ENCODE results near the gene LEFTY2.
"Not testable (repeated sequence)": the region's sequence is repeated elsewhere in the genome, so short reads cannot be mapped to it uniquely, and the experiment has no call there.

LEFTY2 gene

GRCh38 chr1:225899044-225899925, 41.7 kb downstream of the LEFTY2 start:
- DNase-seq = peak; percentile 16

- DNase-seq = no peak
These were observed 43.2 kb downstream of the LEFTY2 start for GRCh38 chr1:225897595-225898514.

GRCh38 chr1:225896937-225897549, 44.0 kb downstream of the LEFTY2 start:
- DNase-seq = peak; percentile 32

GRCh38 chr1:225896494-225896893, 44.5 kb downstream of the LEFTY2 start:
- no peak for DNase-seq

- DNase-seq = no peak
These were observed 48.7 kb downstream of the LEFTY2 start for GRCh38 chr1:225892307-225892706.

GRCh38 chr1:225891229-225891972, 49.6 kb downstream of the LEFTY2 start:
- no peak for DNase-seq

- no peak for DNase-seq
These were observed 50.4 kb downstream of the LEFTY2 start for GRCh38 chr1:225890346-225891228.

GRCh38 chr1:225889743-225890142, 51.3 kb downstream of the LEFTY2 start:
- no peak for DNase-seq

- DNase-seq = no peak
These were observed 52.0 kb downstream of the LEFTY2 start, which contains the start of gene LEFTY1 for GRCh38 chr1:225888898-225889601. Gene LEFTY1 (minus strand): TSS chr1:225889146. CDS start chr1:225889066, 80 bp downstream.

GRCh38 chr1:225888289-225888897, 52.6 kb downstream of the LEFTY2 start:
- no peak for DNase-seq

GRCh38 chr1:225887554-225888288, 53.3 kb downstream of the LEFTY2 start:
- not testable (repeated sequence) for DNase-seq

GRCh38 chr1:225887030-225887314, 54.0 kb downstream of the LEFTY2 start:
- no peak for DNase-seq

Data from hematopoietic multipotent progenitor cell treated with erythropoietin and hydrocortisone succinate and interleukin-3 and kit ligand, for 4 days (in vitro differentiated cells).